ENCODE data around the gene U2AF2. TPM values are rescaled to one million over a fixed set of nuclear protein-coding genes. Genes with fewer than 3 reads are reported as not detected.

U2AF2 gene
- total and polyA plus RNA-seq, 2 experiments from 2014 or later: 16.1 to 99.6 TPM

DNA sequence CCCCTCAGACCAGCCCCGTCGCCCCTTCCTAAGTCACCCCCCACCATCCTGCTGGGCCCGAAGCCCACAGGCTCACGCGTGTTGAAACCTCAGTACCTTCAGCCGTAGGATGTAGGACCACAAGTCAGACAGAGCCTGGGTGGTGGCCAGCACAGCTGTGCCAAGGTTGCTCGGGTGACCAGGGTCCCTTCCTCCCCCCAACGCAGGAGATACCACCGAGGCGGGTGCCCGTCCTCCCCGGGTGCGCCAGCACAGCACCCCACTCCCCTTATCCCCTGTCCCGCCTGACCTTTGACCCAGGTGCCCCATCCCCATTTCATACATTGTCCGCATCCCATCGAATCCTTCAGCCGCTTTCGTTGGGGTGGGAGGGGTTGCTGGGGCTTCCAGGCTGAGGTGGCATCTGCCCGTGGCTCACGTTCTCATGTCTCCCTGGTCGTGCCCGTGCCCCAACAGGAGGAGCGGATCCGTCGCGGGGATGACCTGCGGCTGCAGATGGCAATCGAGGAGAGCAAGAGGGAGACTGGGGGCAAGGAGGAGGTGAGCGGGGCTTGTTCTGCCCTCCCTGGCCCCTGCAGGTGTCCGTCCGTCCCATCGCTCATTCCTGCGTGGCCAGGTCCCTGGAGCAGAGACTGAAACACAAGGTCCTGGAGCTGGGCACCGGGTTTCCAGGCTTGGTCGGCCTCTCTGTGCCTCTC lies 34.7 kb downstream of the U2AF2 start:
- no peaks in the 10 kb centered on the region for H3K9me3 ChIP-seq (ENCODE audit: low read depth)
- TF ChIP-seq, protein P1, sequence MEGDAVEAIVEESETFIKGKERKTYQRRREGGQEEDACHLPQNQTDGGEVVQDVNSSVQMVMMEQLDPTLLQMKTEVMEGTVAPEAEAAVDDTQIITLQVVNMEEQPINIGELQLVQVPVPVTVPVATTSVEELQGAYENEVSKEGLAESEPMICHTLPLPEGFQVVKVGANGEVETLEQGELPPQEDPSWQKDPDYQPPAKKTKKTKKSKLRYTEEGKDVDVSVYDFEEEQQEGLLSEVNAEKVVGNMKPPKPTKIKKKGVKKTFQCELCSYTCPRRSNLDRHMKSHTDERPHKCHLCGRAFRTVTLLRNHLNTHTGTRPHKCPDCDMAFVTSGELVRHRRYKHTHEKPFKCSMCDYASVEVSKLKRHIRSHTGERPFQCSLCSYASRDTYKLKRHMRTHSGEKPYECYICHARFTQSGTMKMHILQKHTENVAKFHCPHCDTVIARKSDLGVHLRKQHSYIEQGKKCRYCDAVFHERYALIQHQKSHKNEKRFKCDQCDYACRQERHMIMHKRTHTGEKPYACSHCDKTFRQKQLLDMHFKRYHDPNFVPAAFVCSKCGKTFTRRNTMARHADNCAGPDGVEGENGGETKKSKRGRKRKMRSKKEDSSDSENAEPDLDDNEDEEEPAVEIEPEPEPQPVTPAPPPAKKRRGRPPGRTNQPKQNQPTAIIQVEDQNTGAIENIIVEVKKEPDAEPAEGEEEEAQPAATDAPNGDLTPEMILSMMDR (IDR thresholded peaks at IDR 0.05; ENCODE audit: poor library complexity): no peak
- TF ChIP-seq EZH2 (IDR thresholded peaks at IDR 0.05; ENCODE audit: borderline replicate concordance) (no peak), EZH2phosphoT487 (IDR thresholded peaks at IDR 0.05; ENCODE audit: low read depth, severe bottlenecking, unreplicated experiment) (no peak)
- H3K9me2 ChIP-seq (replicated peaks; ENCODE audit: insufficient read depth): no peaks in the 10 kb centered on the region
- no peak overlapping the region for H3K4me2 ChIP-seq
- H3K27ac ChIP-seq: peak overlapping the region; percentile 77
- H3K4me3 ChIP-seq: no peak overlapping the region
- WGBS (ENCODE audit: low lambda C conversion rate, missing lambda C conversion rate): 98% methylated on average over 32 of the region's 35 CpGs
- H2AFZ ChIP-seq: no peak overlapping the region
- no peaks in the 10 kb centered on the region for H3K36me3 ChIP-seq (replicated peaks; ENCODE audit: insufficient read depth, low read depth)
- DNase-seq (ENCODE audit: low spot score): no peak
- no peaks in the 10 kb centered on the region for H3K27me3 ChIP-seq
- peaks cover 13% of the 10 kb centered on the region for H4K20me1 ChIP-seq (ENCODE audit: insufficient read depth, poor library complexity, severe bottlenecking)
- H3K79me2 ChIP-seq: peaks cover 36% of the 10 kb centered on the region
- peaks cover 12% of the 10 kb centered on the region for H3K4me1 ChIP-seq (ENCODE audit: insufficient read depth)

DNA sequence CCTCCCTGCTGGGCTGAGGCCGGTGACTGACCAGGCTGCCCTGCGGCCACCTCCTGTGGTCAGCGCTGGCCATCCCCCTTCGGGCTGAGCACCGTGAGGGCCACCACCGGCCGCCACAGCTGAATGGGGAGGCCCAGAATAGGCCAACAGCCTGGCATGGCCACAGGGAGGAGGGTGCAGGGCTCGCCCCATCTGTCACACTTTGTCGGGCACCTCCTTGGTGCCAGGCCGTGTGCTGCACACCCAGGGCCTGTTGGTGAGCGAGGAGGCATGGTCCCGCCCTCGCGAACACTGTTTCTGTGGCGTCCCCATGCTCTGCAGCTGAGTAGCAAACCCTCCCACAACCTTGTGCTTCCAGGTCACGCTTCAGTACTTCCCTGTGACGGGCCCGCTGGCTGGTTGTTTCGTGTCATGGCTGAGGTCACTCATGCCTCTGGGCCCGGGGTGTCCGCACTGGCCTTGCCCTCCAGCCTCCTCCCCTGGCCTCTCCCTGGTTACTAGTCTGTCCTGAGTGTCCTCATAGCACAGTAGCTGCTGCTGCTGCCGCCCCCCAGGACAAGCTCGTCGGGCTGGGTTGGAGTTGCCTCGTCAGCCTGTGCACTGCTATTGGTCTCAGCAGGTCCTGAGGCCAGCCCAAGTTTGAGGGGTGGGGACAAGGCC lies 35.4 kb downstream of the U2AF2 start:
- no peak overlapping the region for H3K27ac ChIP-seq
- no peak overlapping the region for H3K4me3 ChIP-seq
- H3K36me3 ChIP-seq (replicated peaks; ENCODE audit: insufficient read depth, low read depth): no peaks in the 10 kb centered on the region
- no peak overlapping the region for H2AFZ ChIP-seq
- peaks cover 29% of the 10 kb centered on the region for H3K79me2 ChIP-seq
- no peaks in the 10 kb centered on the region for H3K9me3 ChIP-seq (ENCODE audit: low read depth)
- H3K27me3 ChIP-seq: no peaks in the 10 kb centered on the region
- WGBS (ENCODE audit: low lambda C conversion rate, missing lambda C conversion rate): 96% methylated on average over 25 of the region's 25 CpGs
- DNase-seq (ENCODE audit: low spot score): no peak
- no peaks in the 10 kb centered on the region for H3K9me2 ChIP-seq (replicated peaks; ENCODE audit: insufficient read depth)
- TF ChIP-seq, protein P1 (IDR thresholded peaks at IDR 0.05; ENCODE audit: poor library complexity): no peak
- no peak for TF ChIP-seq EZH2phosphoT487 (IDR thresholded peaks at IDR 0.05; ENCODE audit: low read depth, severe bottlenecking, unreplicated experiment)
- TF ChIP-seq EZH2 (IDR thresholded peaks at IDR 0.05; ENCODE audit: borderline replicate concordance): no peak
- H3K4me2 ChIP-seq: no peak overlapping the region
- H4K20me1 ChIP-seq (ENCODE audit: insufficient read depth, poor library complexity, severe bottlenecking): peaks cover 13% of the 10 kb centered on the region
- peaks cover 8% of the 10 kb centered on the region for H3K4me1 ChIP-seq (ENCODE audit: insufficient read depth)

DNA sequence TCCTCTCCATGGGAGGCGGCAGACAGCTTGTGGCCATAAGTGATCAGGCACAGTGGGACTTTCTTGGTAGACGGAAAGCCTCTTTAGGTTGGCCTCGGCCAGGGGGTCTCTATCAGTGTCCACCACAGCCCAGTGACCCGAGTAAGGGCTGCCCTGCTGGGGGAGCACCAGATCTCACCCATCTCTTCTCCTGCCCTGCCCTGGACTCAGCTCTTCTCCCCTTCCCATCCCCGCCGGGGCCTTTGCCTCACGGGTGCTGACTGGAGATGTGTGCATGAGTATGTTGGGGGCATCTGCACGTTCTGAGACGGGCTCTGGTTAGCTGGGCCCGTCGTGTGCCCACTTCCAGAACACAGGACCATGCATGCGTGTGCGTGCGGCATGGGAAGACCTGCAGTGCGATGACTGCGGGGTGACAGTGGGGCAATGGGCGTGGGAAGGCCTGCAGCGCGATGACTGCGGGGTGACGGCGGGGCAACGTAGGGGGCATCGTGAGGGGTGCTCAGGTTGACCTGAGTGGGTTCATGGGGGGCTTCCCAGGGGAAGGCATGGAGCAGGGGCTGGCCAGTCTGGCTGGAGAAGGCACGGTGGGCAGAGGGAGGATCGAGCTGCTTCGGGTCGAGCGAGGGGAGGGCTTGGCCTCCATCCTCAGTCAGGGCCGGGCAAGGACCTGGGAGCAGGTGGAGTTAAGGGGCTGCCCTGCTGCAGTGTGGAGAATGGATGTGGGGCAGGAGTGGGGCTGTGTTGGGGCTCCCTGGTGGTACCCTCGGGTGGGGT lies 36.1 kb downstream of the U2AF2 start:
- H3K9me2 ChIP-seq (replicated peaks; ENCODE audit: insufficient read depth): no peaks in the 10 kb centered on the region
- WGBS (ENCODE audit: low lambda C conversion rate, missing lambda C conversion rate): 95% methylated on average over 26 of the region's 31 CpGs
- no peak overlapping the region for H3K4me2 ChIP-seq
- H3K9me3 ChIP-seq (ENCODE audit: low read depth): no peaks in the 10 kb centered on the region
- H3K4me1 ChIP-seq (ENCODE audit: insufficient read depth): peaks cover 3% of the 10 kb centered on the region
- H3K4me3 ChIP-seq: no peak overlapping the region
- peaks cover 22% of the 10 kb centered on the region for H3K79me2 ChIP-seq
- no peak overlapping the region for H2AFZ ChIP-seq
- H3K27me3 ChIP-seq: no peaks in the 10 kb centered on the region
- peaks cover 10% of the 10 kb centered on the region for H4K20me1 ChIP-seq (ENCODE audit: insufficient read depth, poor library complexity, severe bottlenecking)
- no peak for DNase-seq (ENCODE audit: low spot score)
- TF ChIP-seq EZH2 (IDR thresholded peaks at IDR 0.05; ENCODE audit: borderline replicate concordance) (no peak), EZH2phosphoT487 (IDR thresholded peaks at IDR 0.05; ENCODE audit: low read depth, severe bottlenecking, unreplicated experiment) (no peak)
- TF ChIP-seq, protein P1 (IDR thresholded peaks at IDR 0.05; ENCODE audit: poor library complexity): no peak
- no peaks in the 10 kb centered on the region for H3K36me3 ChIP-seq (replicated peaks; ENCODE audit: insufficient read depth, low read depth)
- no peak overlapping the region for H3K27ac ChIP-seq

All from hepatocyte (in vitro differentiated cells).